A549 treated with AZD2906 at 1 μM for 4 hours (cell line): ENCODE results near the gene ZDBF2. TPM values are rescaled to one million over a fixed set of nuclear protein-coding genes. Genes with fewer than 3 reads are reported as not detected.

Experiments
- total RNA-seq: library from RNA; stranded (reverse); fragments of 200-300 nt; extraction: Qiagen RNA extraction; gene quantifications from 5 replicates; pipeline ENCODE4 v1.2.3, GENCODE V29; 2022

ZDBF2 gene
- total RNA-seq: 0.86 to 1.4 TPM (median 1.3 TPM) in 5 replicates

GRCh38 chr2:206274434-206275311, at the start of gene ZDBF2:
Gene ZDBF2, plus strand, starts transcription at chr2:206274663. Its CDS starts 7,187 bp downstream, at chr2:206281850.

Other genes starting within 250 kb of the ZDBF2 start
- gene INO80D, start 188.5 kb upstream of the ZDBF2 start, total RNA-seq: 1.5 to 2.1 TPM (median 1.6 TPM) in 5 replicates
- gene NDUFS1, start 115.2 kb upstream of the ZDBF2 start, total RNA-seq: 54.7 to 71.3 TPM (median 61.9 TPM) in 5 replicates
- 1,021 to 1,254 TPM (median 1,035 TPM) in 5 replicates for gene EEF1B2, start 114.8 kb upstream of the ZDBF2 start, total RNA-seq
- 8.4 to 10.3 TPM (median 9.1 TPM) in 5 replicates for gene ADAM23, start 168.9 kb downstream of the ZDBF2 start, total RNA-seq